Left ventricle myocardium inferior (tissue), 1 donor: ENCODE data around the gene RHBDF2. TPM values are rescaled to one million over a fixed set of nuclear protein-coding genes. Genes with fewer than 3 reads are reported as not detected.
A peak's percentile ranks its signal among the peaks of the same experiment; 100 is the strongest.

Experiments
- DNase-seq: peaks from one replicate; pipeline ENCODE4 v3.0.0-alpha.2; 2020
- H3K27ac ChIP-seq: fragments of 200-600 bp; replicated peaks from 2 replicates; pipeline ENCODE4 v1.8.0; 2021
- H3K27me3 ChIP-seq: fragments of 200-600 bp; 2 replicates; pipeline ENCODE4 v1.8.0; 2021; ENCODE audit warnings: low read depth
- H3K36me3 ChIP-seq: fragments of 200-600 bp; 2 replicates; pipeline ENCODE4 v1.8.0; 2021
- H3K4me1 ChIP-seq: fragments of 200-600 bp; 2 replicates; pipeline ENCODE4 v1.8.0; 2021
- H3K4me3 ChIP-seq: fragments of 200-600 bp; 2 replicates; pipeline ENCODE4 v1.8.0; 2021; ENCODE audit warnings: mild to moderate bottlenecking, moderate library complexity
- H3K9me3 ChIP-seq: fragments of 200-600 bp; replicated peaks from 2 replicates; pipeline ENCODE4 v1.8.0; 2021
- CTCF ChIP-seq: fragments of 200-600 bp; IDR thresholded peaks from 2 replicates; pipeline ENCODE4 v1.8.0; 2021; ENCODE audit warnings: antibody characterized with exemption, mild to moderate bottlenecking, borderline replicate concordance
- intact Hi-C: fragments of 100-400 bp; cut with micrococcal nuclease; formaldehyde crosslinking; loops from one replicate; pipeline ENCODE4 v1.11.0; 2022
- total RNA-seq: library from RNA; stranded (reverse); fragmentation: NEBNext Ultra II Directional; extraction: Animal tissue kit (Norgen Biotek cat#: 25700); gene quantifications from one replicate; pipeline ENCODE4 v1.2.1, GENCODE V29; 2021
- donor health status: DM: no; HTN: yes; CAD: no; lungs with severe emphysema.

Gene RHBDF2
- total RNA-seq, 1 donor from 2014 or later, result 13.8 TPM

GRCh38 chr17:76433693-76434092 lies 67.5 kb downstream of the RHBDF2 start:
- Histone ChIP-seq H3K4me3 (no peak overlapping the region), H3K9me3 (no peaks in the 10 kb centered on the region), H3K4me1 (peaks cover 83% of the 10 kb centered on the region), H3K27ac (no peak overlapping the region), H3K27me3 (no peaks in the 10 kb centered on the region), H3K36me3 (no peaks in the 10 kb centered on the region)
- DNase-seq, result no peak
- TF ChIP-seq CTCF, result no peak
- intact Hi-C loops, result no loop called here

- peak; percentile 43 for TF ChIP-seq CTCF
- peak overlapping the region; percentile 63 for H3K27ac ChIP-seq
- no peaks in the 10 kb centered on the region for H3K9me3 ChIP-seq
- intact Hi-C loops, result no loop called here
- H3K27me3 ChIP-seq, result no peaks in the 10 kb centered on the region
- no peak for DNase-seq
- peaks cover 83% of the 10 kb centered on the region for H3K4me1 ChIP-seq
- no peak overlapping the region for H3K4me3 ChIP-seq
- no peaks in the 10 kb centered on the region for H3K36me3 ChIP-seq
Measured at GRCh38 chr17:76432712-76433336, 68.4 kb downstream of the RHBDF2 start.

- H3K27ac ChIP-seq, result peak overlapping the region; percentile 63
- H3K9me3 ChIP-seq, result no peaks in the 10 kb centered on the region
- TF ChIP-seq CTCF, result no peak
- no peaks in the 10 kb centered on the region for H3K27me3 ChIP-seq
- H3K4me3 ChIP-seq, result no peak overlapping the region
- no peaks in the 10 kb centered on the region for H3K36me3 ChIP-seq
- peaks cover 84% of the 10 kb centered on the region for H3K4me1 ChIP-seq
- DNase-seq, result no peak
- intact Hi-C loops, result no loop called here
Measured at GRCh38 chr17:76432004-76432403, 69.2 kb downstream of the RHBDF2 start.

- Histone ChIP-seq H3K36me3 (no peaks in the 10 kb centered on the region), H3K27ac (peak overlapping the region; percentile 63), H3K27me3 (no peaks in the 10 kb centered on the region), H3K9me3 (no peaks in the 10 kb centered on the region), H3K4me3 (no peak overlapping the region), H3K4me1 (peaks cover 85% of the 10 kb centered on the region)
- no peak for DNase-seq
- TF ChIP-seq CTCF, result no peak
- intact Hi-C loops, result no loop called here
Measured at GRCh38 chr17:76431509-76431908, 69.7 kb downstream of the RHBDF2 start.

- H3K4me3 ChIP-seq, result no peak overlapping the region
- H3K27me3 ChIP-seq, result no peaks in the 10 kb centered on the region
- no peak for DNase-seq
- H3K27ac ChIP-seq, result peak overlapping the region; percentile 71
- H3K36me3 ChIP-seq, result no peaks in the 10 kb centered on the region
- no peaks in the 10 kb centered on the region for H3K9me3 ChIP-seq
- intact Hi-C loops, result no loop called here
- peaks cover 63% of the 10 kb centered on the region for H3K4me1 ChIP-seq
- TF ChIP-seq CTCF, result no peak
Measured at GRCh38 chr17:76428511-76428910, 72.7 kb downstream of the RHBDF2 start.
